Stimulated activated CD8-positive, alpha-beta memory T cell treated with anti-CD3 and anti-CD28 coated beads, Interleukin-2, amount 100 ng/mL, for 1 hour (primary cell): Measurements from ENCODE around the gene TRIML1.
"Not testable (repeated sequence)": the region's sequence is repeated elsewhere in the genome, so short reads cannot be mapped to it uniquely, and the experiment has no call there.

Experiments used
- DNase-seq, 2 donors: peaks; one replicate each; pipeline ENCODE4 v3.0.0-alpha.2; 2020; ENCODE audit warnings: low read depth in 2 of 2

Gene TRIML1

DNA sequence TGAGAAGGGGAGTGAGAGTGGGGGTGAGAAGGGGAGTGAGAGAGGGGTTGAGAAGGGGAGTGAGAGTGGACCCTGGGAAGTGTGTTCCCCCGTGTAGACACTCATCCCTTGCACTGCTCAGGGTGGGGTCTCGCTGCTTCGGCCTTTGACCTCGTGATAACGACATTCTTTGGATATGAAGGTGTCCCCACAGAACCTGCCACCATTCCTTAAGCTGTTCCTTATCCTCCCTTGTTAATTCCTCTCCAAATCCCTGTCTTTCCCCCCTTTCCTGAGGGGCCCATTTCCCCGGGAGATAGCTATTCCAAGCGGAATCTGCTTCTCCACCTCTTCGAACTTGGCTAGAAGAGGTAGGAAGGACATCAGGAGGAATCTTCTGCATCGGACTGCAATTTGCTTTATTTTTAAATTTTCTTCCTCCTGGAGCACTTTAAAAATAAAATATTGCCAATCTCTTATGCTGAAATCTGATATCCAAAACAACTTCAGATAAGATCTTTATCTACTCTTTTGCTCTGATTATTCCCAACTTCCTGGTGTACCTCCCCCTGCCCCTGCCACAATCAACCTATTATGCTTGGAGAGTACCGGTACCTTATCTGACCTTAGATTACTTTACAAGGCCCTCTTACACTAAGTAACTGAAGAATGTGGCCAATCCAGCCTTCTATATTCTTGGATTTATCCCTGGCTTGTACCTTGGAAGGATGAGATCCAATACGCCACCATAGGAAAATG is 15.6 kb downstream of the TRIML1 start:
- DNase-seq = no peak

- no peak for DNase-seq
These were observed 19.1 kb downstream of the TRIML1 start for GRCh38 chr4:188158336-188158735.

DNA sequence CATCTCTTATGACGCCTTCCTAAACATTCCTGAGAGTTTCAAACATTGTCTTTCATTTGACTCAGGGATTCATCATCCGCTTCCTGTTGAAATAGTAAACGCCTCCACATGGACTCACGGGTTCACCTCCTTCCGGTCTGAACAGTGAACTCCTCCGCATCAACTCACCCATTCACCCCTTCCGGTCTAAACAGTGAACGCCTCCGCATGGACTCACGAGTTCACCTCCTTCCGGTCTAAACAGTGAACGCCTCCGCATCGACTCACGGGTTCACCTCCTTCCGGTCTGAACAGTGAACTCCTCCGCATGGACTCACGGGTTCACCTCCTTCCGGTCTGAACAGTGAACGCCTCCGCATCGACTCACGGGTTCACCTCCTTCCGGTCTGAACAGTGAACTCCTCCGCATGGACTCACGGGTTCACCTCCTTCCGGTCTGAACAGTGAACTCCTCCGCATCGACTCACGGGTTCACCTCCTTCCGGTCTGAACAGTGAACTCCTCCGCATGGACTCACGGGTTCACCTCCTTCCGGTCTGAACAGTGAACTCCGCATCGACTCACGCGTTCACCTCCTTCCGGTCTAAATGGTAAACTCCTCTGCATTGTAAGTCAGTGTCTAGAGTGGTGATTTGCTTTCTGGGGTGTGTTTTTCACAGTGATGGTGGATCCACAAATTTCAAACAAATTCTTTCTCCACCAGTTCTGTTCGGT is 20.4 kb downstream of the TRIML1 start:
- DNase-seq = not testable (repeated sequence)

GRCh38 chr4:188160406-188160805 is 21.2 kb downstream of the TRIML1 start:
- DNase-seq = no peak

GRCh38 chr4:188161167-188161566 is 21.9 kb downstream of the TRIML1 start:
- no peak for DNase-seq

DNA sequence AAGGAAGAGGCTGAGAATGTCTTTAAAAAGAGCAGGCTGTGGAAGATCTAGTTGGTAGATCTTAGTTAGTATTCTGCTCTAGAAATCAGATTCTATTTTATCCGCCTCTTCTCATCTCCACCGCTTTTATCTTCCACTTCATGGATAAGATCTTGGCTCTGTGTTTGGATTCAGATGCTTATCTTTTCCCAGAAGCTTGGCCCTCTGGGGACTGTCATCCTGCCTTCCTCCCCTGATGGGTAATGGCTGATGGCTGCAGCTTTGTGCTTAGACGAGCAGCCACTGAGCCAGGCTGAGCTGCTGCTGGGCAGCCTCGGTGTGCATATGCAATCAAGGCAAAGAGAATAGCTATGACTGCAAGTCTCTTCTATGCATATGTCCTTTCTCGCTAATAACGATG is 23.5 kb downstream of the TRIML1 start:
- no peak for DNase-seq

GRCh38 chr4:188168726-188169373 is 29.6 kb downstream of the TRIML1 start:
- DNase-seq = no peak

DNA sequence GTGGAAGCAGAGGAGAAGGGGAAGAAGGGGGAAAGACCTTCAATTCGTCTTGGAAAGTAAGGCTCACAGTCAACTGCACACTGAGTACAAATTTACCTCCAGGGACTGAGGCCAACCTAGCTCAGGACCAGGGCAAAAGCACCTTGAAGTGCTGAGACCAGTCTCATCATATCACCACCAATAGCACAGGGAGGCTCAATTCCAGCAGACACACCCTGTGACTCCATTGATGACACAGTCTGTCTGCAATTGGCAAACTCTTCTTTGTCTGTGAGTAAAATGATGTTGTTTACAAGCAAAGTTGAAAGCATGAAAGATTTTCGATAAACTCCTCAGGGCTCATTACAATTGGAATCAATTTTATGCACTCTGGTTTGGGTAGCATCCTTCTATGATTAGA is 32.3 kb downstream of the TRIML1 start:
- DNase-seq = no peak

DNA sequence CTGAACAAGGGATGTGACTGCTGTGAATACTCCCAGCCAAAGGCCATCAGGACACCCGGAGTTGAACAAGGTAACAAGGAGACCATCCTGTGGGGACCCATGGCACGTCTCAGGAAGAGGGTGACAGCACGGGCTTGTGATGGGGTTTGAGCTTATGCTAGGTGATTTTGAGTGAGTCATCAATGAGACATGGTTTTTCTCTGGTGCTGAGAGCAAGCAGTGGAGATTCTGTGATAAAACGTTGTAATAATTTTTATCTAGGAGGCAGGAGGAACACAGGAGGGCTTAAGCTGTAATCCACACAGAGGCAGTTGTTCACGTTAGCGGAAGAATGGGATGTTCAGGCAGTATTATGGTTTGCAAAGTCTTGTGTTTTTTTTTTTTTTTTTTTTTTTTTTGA is 36.0 kb downstream of the TRIML1 start:
- no peak for DNase-seq

- no peak for DNase-seq
These were observed 38.9 kb downstream of the TRIML1 start for GRCh38 chr4:188177997-188178675.

- no peak for DNase-seq
These were observed 39.6 kb downstream of the TRIML1 start for GRCh38 chr4:188178806-188179205.

- no peak for DNase-seq
These were observed 47.9 kb downstream of the TRIML1 start for GRCh38 chr4:188187106-188187505.

GRCh38 chr4:188190461-188190860 is 51.2 kb downstream of the TRIML1 start:
- DNase-seq = no peak

- DNase-seq = no peak
These were observed 55.2 kb downstream of the TRIML1 start for GRCh38 chr4:188194421-188194820.

DNA sequence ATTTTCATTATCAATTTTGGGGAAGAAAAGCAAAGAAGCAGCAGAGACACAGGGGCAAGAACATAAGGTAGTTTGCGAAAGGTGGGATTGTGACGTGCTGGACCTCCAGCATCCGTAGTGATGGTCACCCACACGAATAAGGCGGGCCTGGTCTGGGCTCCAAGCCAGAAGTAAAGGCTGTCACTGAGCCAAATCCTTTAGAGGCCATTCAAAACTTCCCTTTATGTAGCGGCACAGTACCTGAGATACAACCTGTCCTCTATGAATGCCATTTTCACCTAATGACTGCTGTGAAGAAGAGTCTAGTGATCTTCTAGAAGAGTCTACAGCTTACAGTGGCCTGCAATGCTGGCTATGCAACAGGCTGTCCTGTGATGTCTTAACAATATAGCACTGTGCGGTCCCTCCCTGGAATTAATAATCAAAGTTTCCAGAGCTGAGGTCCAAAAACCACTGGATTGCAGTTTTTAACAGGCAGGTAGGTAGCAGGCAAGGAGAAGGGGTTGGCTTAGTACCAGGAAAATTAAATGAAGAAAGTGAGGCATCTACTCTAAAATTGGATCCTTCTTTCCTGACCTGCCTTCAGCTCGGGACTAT is 56.2 kb downstream of the TRIML1 start:
- no peak for DNase-seq

DNA sequence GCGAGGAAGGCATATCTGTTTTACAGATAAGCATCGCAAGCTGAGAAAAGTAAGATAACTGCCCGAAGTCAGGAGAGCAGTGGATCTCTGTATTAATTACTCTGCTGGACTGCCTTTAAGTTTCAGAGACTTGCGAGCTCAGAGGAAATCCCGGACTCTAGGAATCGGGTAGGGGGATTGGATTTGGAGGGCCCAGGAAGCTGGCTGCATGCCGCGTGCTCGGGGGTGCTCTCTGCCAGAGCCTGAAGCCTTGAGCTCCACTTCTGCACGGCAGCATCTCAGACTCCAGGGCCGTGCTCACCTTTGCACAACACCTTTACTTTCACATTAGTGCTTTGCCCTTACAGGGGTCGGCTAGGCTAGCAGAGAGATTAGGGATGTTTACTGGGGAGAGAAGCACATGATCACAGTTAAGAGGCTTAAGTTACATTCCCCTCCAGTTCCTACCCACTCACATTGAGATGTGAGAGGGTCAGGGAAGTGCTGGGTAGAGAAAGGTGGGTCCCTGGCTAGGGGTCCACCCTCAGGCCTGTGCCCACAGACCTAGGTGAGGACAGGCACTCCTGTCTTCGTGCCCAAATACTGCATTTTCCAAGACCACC is 57.0 kb downstream of the TRIML1 start:
- DNase-seq = no peak
